Epithelial cell of esophagus (primary cell): ENCODE data around the gene SPA17.

Experiments used
- DNase-seq: peaks from one replicate; pipeline ENCODE4 v3.0.0; 2010; ENCODE audit warnings: low read depth
- H3K4me3 ChIP-seq: 2 replicates; pipeline ENCODE4 v1.5.1; 2011; ENCODE audit warnings: mild to moderate bottlenecking, low read length, control low read depth
- TF ChIP-seq, protein P1 (sequence below): IDR thresholded peaks from 2 replicates; pipeline ENCODE4 v1.5.1; 2011; ENCODE audit warnings: low read depth, mild to moderate bottlenecking, low read length, control low read depth, inconsistent platforms; ENCODE audit not compliant: insufficient read depth; ENCODE audit errors: missing control alignments

SPA17 gene

DNA sequence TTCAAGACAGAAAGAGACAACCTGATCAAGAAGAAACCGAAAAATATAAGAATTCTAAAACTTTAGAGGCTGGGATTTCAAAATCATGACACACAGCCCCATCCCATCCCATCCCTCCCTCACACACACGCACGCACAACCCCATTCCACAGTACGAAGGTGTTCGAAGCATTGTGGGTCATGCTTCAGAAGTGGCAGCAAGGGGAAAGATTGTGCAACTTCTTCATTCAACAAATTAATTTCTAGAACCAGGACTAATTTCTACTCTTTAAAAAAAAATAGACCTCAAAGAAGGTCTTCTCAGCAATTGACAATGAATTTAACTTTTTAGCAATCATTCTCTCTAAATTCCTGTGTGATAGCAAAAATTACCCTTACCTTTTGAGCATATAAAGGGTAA is 867 bp downstream of the SPA17 start:
- H3K4me3 ChIP-seq: peak overlapping the region; percentile 79
- no peak for DNase-seq
- TF ChIP-seq, protein P1, sequence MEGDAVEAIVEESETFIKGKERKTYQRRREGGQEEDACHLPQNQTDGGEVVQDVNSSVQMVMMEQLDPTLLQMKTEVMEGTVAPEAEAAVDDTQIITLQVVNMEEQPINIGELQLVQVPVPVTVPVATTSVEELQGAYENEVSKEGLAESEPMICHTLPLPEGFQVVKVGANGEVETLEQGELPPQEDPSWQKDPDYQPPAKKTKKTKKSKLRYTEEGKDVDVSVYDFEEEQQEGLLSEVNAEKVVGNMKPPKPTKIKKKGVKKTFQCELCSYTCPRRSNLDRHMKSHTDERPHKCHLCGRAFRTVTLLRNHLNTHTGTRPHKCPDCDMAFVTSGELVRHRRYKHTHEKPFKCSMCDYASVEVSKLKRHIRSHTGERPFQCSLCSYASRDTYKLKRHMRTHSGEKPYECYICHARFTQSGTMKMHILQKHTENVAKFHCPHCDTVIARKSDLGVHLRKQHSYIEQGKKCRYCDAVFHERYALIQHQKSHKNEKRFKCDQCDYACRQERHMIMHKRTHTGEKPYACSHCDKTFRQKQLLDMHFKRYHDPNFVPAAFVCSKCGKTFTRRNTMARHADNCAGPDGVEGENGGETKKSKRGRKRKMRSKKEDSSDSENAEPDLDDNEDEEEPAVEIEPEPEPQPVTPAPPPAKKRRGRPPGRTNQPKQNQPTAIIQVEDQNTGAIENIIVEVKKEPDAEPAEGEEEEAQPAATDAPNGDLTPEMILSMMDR: no peak

DNA sequence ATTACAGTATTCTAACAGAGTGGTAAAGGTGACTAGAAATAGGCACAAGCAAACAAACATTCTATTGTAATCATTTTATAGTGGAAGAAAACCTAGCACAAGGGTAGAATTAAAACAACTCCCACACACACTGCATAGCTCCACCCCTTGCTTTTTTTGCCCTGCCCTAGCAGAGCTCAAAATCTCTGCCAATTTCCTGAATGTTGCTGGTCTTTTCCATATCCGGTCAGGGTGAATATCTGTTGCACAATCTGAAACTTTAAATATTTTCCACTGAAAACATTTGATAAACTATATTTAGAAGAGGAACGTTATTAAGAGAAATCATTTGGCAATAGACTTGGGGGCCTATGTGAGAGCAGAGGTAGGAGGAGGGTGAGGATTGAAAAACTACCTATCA is 2.7 kb downstream of the SPA17 start:
- TF ChIP-seq, protein P1: no peak
- peak; percentile 13 for DNase-seq
- no peak overlapping the region for H3K4me3 ChIP-seq

DNA sequence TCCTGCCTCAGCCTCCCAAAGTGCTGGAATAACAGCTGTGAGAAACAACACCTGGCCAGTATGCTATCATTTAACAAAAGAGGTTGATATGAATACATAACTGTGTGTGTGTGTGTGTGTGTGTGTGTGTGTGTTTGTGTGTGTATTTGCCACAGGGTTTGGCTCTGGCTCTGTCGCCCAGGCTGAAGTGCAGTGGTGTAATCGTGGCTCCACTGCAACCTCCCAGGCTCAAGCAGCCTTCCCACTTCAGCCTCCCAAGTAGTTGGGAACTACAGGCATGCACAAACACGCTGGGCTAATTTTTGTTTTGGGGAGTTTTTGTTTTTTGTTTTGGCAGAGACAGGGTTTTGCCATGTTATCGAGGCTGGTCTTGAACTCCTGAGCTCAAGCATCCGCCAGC is 4.7 kb downstream of the SPA17 start:
- DNase-seq: no peak
- TF ChIP-seq, protein P1: no peak
- no peak overlapping the region for H3K4me3 ChIP-seq

DNA sequence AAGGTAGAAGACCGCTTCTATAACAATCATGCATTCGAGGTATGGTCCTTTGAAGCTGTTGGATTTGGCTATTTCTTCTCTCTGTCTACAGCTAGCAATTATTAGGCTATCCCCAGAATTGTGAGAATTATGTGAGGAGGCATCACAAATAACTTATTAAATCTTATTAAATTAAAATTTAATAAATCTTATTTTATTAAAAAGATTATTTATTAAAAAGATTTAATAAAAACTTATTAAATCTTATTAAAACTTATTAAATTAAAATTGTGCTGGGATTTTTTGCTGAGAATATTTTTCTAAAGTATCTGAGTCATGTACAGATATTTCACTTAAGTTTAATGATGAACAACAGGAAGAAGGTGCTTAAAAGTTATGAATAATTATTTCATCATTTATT is 7.7 kb downstream of the SPA17 start:
- H3K4me3 ChIP-seq: no peak overlapping the region
- TF ChIP-seq, protein P1: no peak
- DNase-seq: no peak

DNA sequence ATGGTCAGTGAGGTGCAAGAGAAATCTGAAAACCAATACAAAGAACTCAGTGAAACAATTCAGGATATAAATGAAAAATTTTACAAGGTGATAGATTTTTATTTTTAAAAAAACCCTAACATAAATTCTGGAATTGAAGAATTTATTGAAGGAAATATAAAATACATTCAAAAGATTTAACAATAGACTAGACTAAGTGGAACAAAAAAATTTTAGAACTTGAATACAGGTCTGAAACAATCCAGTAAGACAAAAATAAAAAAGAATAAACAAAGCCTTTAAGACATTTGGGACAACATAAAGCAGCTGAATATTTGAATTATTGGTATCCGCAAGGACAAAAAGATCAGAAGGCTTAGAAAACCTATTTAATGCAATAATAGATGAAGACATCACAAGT is 8.7 kb downstream of the SPA17 start:
- TF ChIP-seq, protein P1: no peak
- no peak overlapping the region for H3K4me3 ChIP-seq
- DNase-seq: no peak

DNA sequence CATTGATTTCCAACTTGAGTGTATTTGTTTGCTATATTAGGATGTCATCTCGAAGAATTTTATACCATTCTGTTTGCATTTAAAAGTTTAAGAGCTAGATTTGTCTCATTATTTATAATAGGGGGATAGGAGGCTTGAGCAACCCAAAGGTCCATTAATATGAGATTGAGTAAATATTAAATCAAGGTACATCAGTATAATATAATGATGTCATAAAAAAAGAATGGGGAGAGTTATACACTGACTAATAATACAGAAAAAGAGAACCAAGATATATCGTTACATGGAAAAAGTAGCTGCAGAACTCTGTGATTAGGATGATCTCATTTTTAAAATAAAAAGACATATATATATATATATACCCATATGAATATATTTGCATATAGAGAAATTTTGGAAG is 19.4 kb downstream of the SPA17 start:
- TF ChIP-seq, protein P1: no peak
- no peak overlapping the region for H3K4me3 ChIP-seq
- no peak for DNase-seq

DNA sequence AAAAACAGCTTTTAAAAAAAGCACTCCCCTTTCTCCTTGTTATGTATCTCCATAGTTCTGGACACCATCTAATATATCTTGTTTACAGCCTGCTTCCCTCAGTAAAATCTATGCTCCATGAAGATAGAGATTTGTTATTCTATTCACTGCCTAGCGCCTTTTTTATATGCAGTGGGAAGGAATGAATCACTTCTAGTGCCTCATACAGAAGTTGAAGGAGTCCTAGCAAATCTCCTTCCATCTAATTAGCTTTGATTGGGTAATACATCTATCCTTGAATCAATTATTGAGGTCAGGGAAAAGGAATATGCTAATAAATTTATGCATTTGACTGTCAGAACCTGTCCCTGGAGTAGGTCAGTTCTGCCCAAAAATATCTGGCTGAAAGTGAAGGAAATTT is 25.8 kb downstream of the SPA17 start:
- TF ChIP-seq, protein P1: no peak

More for the DNA sequence above, 25.8 kb downstream of the SPA17 start:
- DNase-seq: no peak
- H3K4me3 ChIP-seq: no peak overlapping the region
